Panc1 (cell line): ENCODE results near the gene TMEM106C. TPM values are rescaled to one million over a fixed set of nuclear protein-coding genes. Genes with fewer than 3 reads are reported as not detected.

Experiments used
- ATAC-seq: fragments of 200-7000 bp; cut with Tn5 transposase; 2 replicates; pipeline ENCODE4 v1.9.1; 2020; ENCODE audit warnings: mild to moderate bottlenecking, moderate library complexity
- BruUV-seq: library from RNA; stranded (reverse); fragments of 400-500 nt; replicated peaks from 2 replicates; lab custom pipeline; 2021; lab: Mats Ljungman, UMichigan
- CTCF ChIA-PET: fragments of 300-600 bp; sonication (Branson Sonifier 250); formaldehyde crosslinking; loops from one replicate; lab custom pipeline; 2022; ENCODE audit warnings: antibody characterized with exemption; lab: Charles Lee
- POLR2A ChIA-PET: fragments of 300-600 bp; sonication (Branson Sonifier 250); formaldehyde crosslinking; loops from one replicate; lab custom pipeline; 2022; ENCODE audit warnings: antibody characterized with exemption; lab: Charles Lee
- DNase-seq: peaks from one replicate; pipeline ENCODE4 v3.0.0-alpha.2; 2010; ENCODE audit warnings: low read depth, low spot score
- H3K27ac ChIP-seq: 2 replicates; pipeline ENCODE4 v1.5.1; 2011; ENCODE audit warnings: mild to moderate bottlenecking, low read length, inconsistent platforms
- H3K27me3 ChIP-seq: fragments of 200-500 bp; sonication (Bioruptor generic); 2 replicates; pipeline ENCODE4 v1.6.0; 2014; ENCODE audit warnings: low read length, inconsistent platforms; ENCODE audit not compliant: control insufficient read depth, insufficient read depth
- H3K36me3 ChIP-seq: fragments of 200-500 bp; sonication (Bioruptor generic); 2 replicates; pipeline ENCODE4 v1.5.1; 2014; ENCODE audit warnings: inconsistent platforms, mild to moderate bottlenecking, low read length, moderate library complexity; ENCODE audit not compliant: control insufficient read depth, insufficient read depth
- H3K4me1 ChIP-seq: 2 replicates; pipeline ENCODE4 v1.5.1; 2011; ENCODE audit warnings: inconsistent platforms, mild to moderate bottlenecking, low read length, moderate library complexity; ENCODE audit not compliant: control insufficient read depth, insufficient read depth
- H3K4me3 ChIP-seq, 2 experiments: 2 replicates each; pipeline ENCODE4 v1.5.1; 2011 to 2012; ENCODE audit warnings: low read depth in 2 of 2, low read length in 2 of 2, mild to moderate bottlenecking in 2 of 2, inconsistent platforms in 1 of 2, moderate library complexity in 1 of 2
- H3K9me3 ChIP-seq: fragments of 200-500 bp; sonication (Bioruptor generic); 2 replicates; pipeline ENCODE4 v1.5.1; 2014; ENCODE audit warnings: low read depth, mild to moderate bottlenecking, inconsistent platforms, low read length, moderate library complexity; ENCODE audit not compliant: control insufficient read depth, insufficient read depth
- CTCF ChIP-seq: fragments of 450-650 bp; IDR thresholded peaks from 2 replicates; pipeline ENCODE4 v1.5.1; 2017; ENCODE audit warnings: mild to moderate bottlenecking
- POLR2AphosphoS5 ChIP-seq: IDR thresholded peaks from 2 replicates; pipeline ENCODE4 v1.6.1; 2012; ENCODE audit warnings: mild to moderate bottlenecking, low read depth, low read length, moderate library complexity
- REST ChIP-seq, 2 experiments: IDR thresholded peaks; 2 replicates each; pipeline ENCODE4 v1.6.1; 2011 to 2012; ENCODE audit warnings: low read depth in 2 of 2, control low read depth in 1 of 2, low read length in 1 of 2, mild to moderate bottlenecking in 1 of 2, moderate library complexity in 1 of 2; ENCODE audit not compliant: insufficient read depth in 1 of 2
- SIN3A ChIP-seq: IDR thresholded peaks from 2 replicates; pipeline ENCODE4 v1.6.1; 2012; ENCODE audit warnings: low read depth, mild to moderate bottlenecking, low read length, moderate library complexity, borderline replicate concordance; ENCODE audit not compliant: insufficient read depth
- TCF7L2 ChIP-seq: IDR thresholded peaks from 2 replicates; pipeline ENCODE4 v1.6.1; 2011; ENCODE audit warnings: mild to moderate bottlenecking, low read depth, low read length, inconsistent platforms
- in situ Hi-C: cut with HindIII; loops from 2 replicates; pipeline ENCODE4 v1.10.0; 2016; ENCODE audit warnings: low sequenced_read_pairs, low pct_unique_long_range_greater_than_20kb
- intact Hi-C: fragments of 100-400 bp; cut with micrococcal nuclease; formaldehyde crosslinking; loops from one replicate; pipeline ENCODE4 v1.10.0; 2022; ENCODE audit not compliant: unreplicated experiment
- total RNA-seq: library from RNA; stranded (reverse); gene quantifications from one replicate; pipeline ENCODE4 v1.2.1, GENCODE V29; 2021; ENCODE audit not compliant: unreplicated experiment

TMEM106C gene
- total RNA-seq, 1 experiment from 2014 or later, result 93.7 TPM

GRCh38 chr12:47921907-47922306 is 41.5 kb upstream of the TMEM106C start:
- Histone ChIP-seq H3K4me3 (no peak overlapping the region), H3K27me3 (peaks cover 34% of the 10 kb centered on the region), H3K27ac (no peak overlapping the region), H3K4me1 (no peaks in the 10 kb centered on the region), H3K36me3 (no peaks in the 10 kb centered on the region), H3K9me3 (no peaks in the 10 kb centered on the region)
- ChIA-PET CTCF (no interaction called here), POLR2A (no interaction called here)
- TF ChIP-seq TCF7L2 (no peak), CTCF (no peak), SIN3A (no peak)
- BruUV-seq, result no TSS peak
- in situ Hi-C loops (no loop called here), intact Hi-C loops (no loop called here)
- no peak for ATAC-seq
- DNase-seq, result no peak

- ChIA-PET CTCF (no interaction called here), POLR2A (no interaction called here)
- Histone ChIP-seq H3K27me3 (peaks cover 34% of the 10 kb centered on the region), H3K27ac (no peak overlapping the region), H3K9me3 (no peaks in the 10 kb centered on the region), H3K36me3 (no peaks in the 10 kb centered on the region), H3K4me3 (no peak overlapping the region), H3K4me1 (no peaks in the 10 kb centered on the region)
- in situ Hi-C loops, result no loop called here
- no peak for ATAC-seq
- DNase-seq, result no peak
- TF ChIP-seq CTCF, result no peak
- no peak for TF ChIP-seq POLR2AphosphoS5
- TF ChIP-seq SIN3A, result no peak
- TF ChIP-seq TCF7L2, result no peak
- TF ChIP-seq REST (IDR thresholded peaks at IDR 0.05; ENCODE audit: insufficient read depth in 1 of 2, low read depth in 2 of 2, low read length in 1 of 2), result no peak
- no TSS peak for BruUV-seq
- intact Hi-C loops, result no loop called here
These were observed 36.0 kb upstream of the TMEM106C start for GRCh38 chr12:47927346-47927745.

GRCh38 chr12:47930634-47931033 is 32.8 kb upstream of the TMEM106C start:
- POLR2A ChIA-PET, result no interaction called here
- Histone ChIP-seq H3K4me3 (no peak overlapping the region), H3K27ac (no peak overlapping the region), H3K27me3 (peaks cover 22% of the 10 kb centered on the region), H3K9me3 (no peaks in the 10 kb centered on the region), H3K36me3 (no peaks in the 10 kb centered on the region), H3K4me1 (no peaks in the 10 kb centered on the region)
- ATAC-seq (no peak), DNase-seq (no peak)
- in situ Hi-C loops, result no loop called here
- CTCF ChIA-PET, result no interaction called here
- no TSS peak for BruUV-seq
- TF ChIP-seq CTCF (no peak), POLR2AphosphoS5 (no peak), SIN3A (no peak), REST (IDR thresholded peaks at IDR 0.05; ENCODE audit: insufficient read depth in 1 of 2, low read depth in 2 of 2, low read length in 1 of 2) (no peak), TCF7L2 (no peak)
- intact Hi-C loops, result no loop called here
